Measurements from ENCODE around the gene MSH5.

DNA sequence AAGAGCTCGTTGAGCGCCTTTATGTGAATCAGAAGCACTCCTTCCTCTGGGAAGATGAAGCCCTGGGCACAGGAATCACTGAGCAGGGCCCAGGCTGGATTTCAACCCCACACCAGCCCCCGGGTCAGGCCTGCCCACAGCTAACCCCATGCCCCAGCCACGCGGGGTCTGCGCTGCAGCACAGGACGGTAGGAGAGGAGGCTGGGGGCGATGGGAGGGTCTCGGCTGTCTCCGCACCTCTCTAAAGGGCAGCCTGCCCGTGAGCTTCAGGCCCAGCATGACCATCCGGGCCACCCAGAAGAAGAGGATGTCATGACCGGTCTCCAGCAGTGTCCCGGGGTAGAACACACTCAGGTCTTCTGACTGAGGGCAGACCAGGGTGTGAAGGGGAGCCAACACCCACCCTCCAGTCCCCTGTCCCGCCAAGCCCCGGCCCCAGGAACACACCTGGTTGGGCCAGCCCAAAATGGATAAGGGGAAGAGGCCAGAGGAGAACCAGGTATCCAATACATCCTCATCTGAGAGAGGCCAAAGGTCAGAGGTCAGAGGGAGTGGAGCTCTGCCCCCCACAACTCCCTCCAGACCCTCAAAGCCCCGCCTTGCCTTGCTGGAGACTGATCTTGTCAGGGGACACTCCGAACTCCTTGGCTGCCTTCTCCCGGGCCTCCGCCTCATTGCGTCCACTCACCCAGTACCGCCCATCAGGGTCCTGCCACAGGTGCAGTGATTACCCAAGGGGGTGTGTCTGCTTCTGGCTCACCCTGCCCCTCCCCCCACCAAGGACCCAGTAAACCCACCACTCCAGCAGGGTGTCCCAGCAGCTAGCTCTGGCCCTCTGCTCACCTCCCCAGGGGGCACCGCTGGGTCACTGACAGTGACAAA is 41.7 kb downstream of the MSH5 start:
- TF ChIP-seq, protein P1, sequence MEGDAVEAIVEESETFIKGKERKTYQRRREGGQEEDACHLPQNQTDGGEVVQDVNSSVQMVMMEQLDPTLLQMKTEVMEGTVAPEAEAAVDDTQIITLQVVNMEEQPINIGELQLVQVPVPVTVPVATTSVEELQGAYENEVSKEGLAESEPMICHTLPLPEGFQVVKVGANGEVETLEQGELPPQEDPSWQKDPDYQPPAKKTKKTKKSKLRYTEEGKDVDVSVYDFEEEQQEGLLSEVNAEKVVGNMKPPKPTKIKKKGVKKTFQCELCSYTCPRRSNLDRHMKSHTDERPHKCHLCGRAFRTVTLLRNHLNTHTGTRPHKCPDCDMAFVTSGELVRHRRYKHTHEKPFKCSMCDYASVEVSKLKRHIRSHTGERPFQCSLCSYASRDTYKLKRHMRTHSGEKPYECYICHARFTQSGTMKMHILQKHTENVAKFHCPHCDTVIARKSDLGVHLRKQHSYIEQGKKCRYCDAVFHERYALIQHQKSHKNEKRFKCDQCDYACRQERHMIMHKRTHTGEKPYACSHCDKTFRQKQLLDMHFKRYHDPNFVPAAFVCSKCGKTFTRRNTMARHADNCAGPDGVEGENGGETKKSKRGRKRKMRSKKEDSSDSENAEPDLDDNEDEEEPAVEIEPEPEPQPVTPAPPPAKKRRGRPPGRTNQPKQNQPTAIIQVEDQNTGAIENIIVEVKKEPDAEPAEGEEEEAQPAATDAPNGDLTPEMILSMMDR (optimal IDR thresholded peaks at IDR 0.05 in 1 of 3, IDR thresholded peaks at IDR 0.05 in 1 of 3, conservative IDR thresholded peaks at IDR 0.05 in 1 of 3; ENCODE audit: extremely low read depth in 1 of 3, insufficient read depth in 2 of 3, low read length in 3 of 3), result no peak
- TF ChIP-seq EZH2 (IDR thresholded peaks at IDR 0.05; ENCODE audit: low read length), result no peak

All from keratinocyte (primary cell).